ENCODE data around the gene LASP1. TPM values are rescaled to one million over a fixed set of nuclear protein-coding genes. Genes with fewer than 3 reads are reported as not detected.
A peak's percentile ranks its signal among the peaks of the same experiment; 100 is the strongest.

The LASP1 gene
- total and polyA plus RNA-seq, 2 experiments from 2014 or later, result 48.7 to 173 TPM

DNA sequence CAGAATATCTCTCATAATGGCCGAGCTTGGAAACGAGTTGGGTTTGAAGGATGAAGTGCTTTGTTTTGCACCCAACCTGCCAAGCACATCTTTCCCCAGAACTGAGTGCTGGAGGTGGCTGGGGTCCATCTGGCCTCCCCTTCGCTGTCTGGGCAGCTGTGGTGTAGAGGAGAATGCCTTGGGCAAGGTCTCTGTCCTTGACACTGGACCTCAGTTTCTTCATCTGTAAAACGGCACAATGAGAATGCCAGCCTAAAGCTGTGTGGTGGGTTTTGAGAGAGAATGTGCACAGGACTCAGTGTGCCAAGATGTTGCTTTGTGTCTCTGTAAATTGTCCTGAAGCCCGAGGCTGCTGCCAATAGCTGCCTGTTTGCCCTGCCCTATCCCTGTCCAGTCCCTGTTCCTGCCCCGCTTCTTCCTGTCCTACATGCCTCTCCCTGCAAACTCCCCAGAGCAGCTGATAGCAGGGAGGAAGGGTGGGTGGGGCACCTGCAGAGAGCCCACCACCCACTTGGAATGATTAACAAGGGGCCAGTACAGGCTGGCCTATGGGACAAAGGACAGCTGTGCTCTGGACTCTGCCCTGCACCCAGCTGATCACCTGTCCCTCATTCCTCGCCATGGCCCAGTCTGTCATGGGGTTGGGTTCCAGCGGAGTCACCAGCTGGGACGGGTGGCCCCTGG lies 15.3 kb downstream of the LASP1 start:
- H3F3A ChIP-seq (replicated peaks; ENCODE audit: low read depth), result 0 out of 2 replicates have a peak, but pooled peaks cover 3% of the 10 kb centered on the region
- H3K9me3 Mint-ChIP-seq, result no peaks in the 10 kb centered on the region
- peaks cover 64% of the 10 kb centered on the region for H3K4me1 ChIP-seq (ENCODE audit: insufficient read depth)
- no peak overlapping the region for H2AFZ ChIP-seq
- TF ChIP-seq POLR2AphosphoS5 (IDR thresholded peaks at IDR 0.05; ENCODE audit: low read depth) (no peak), JUNB (IDR thresholded peaks at IDR 0.05; ENCODE audit: unreplicated experiment) (no peak), ZNF114 (CRISPR knock-in tag; IDR thresholded peaks at IDR 0.05) (no peak), ZNF331 (CRISPR knock-in tag; IDR thresholded peaks at IDR 0.05; ENCODE audit: low read depth) (no peak), EZH2phosphoT487 (IDR thresholded peaks at IDR 0.05; ENCODE audit: unreplicated experiment) (no peak), CREB1 (CRISPR knock-in tag; IDR thresholded peaks at IDR 0.05; ENCODE audit: low read depth) (no peak), EZH2 (IDR thresholded peaks at IDR 0.05; ENCODE audit: low read depth, unreplicated experiment) (no peak), NANOG (IDR thresholded peaks at IDR 0.05; ENCODE audit: borderline replicate concordance) (no peak), STAT1 (IDR thresholded peaks at IDR 0.05; ENCODE audit: unreplicated experiment) (no peak)
- TF ChIP-seq, protein P1, sequence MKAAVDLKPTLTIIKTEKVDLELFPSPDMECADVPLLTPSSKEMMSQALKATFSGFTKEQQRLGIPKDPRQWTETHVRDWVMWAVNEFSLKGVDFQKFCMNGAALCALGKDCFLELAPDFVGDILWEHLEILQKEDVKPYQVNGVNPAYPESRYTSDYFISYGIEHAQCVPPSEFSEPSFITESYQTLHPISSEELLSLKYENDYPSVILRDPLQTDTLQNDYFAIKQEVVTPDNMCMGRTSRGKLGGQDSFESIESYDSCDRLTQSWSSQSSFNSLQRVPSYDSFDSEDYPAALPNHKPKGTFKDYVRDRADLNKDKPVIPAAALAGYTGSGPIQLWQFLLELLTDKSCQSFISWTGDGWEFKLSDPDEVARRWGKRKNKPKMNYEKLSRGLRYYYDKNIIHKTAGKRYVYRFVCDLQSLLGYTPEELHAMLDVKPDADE (IDR thresholded peaks at IDR 0.05), result no peak
- TF ChIP-seq, protein P2, sequence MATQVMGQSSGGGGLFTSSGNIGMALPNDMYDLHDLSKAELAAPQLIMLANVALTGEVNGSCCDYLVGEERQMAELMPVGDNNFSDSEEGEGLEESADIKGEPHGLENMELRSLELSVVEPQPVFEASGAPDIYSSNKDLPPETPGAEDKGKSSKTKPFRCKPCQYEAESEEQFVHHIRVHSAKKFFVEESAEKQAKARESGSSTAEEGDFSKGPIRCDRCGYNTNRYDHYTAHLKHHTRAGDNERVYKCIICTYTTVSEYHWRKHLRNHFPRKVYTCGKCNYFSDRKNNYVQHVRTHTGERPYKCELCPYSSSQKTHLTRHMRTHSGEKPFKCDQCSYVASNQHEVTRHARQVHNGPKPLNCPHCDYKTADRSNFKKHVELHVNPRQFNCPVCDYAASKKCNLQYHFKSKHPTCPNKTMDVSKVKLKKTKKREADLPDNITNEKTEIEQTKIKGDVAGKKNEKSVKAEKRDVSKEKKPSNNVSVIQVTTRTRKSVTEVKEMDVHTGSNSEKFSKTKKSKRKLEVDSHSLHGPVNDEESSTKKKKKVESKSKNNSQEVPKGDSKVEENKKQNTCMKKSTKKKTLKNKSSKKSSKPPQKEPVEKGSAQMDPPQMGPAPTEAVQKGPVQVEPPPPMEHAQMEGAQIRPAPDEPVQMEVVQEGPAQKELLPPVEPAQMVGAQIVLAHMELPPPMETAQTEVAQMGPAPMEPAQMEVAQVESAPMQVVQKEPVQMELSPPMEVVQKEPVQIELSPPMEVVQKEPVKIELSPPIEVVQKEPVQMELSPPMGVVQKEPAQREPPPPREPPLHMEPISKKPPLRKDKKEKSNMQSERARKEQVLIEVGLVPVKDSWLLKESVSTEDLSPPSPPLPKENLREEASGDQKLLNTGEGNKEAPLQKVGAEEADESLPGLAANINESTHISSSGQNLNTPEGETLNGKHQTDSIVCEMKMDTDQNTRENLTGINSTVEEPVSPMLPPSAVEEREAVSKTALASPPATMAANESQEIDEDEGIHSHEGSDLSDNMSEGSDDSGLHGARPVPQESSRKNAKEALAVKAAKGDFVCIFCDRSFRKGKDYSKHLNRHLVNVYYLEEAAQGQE (IDR thresholded peaks at IDR 0.05; ENCODE audit: unreplicated experiment), result no peak
- TF ChIP-seq, protein P3, sequence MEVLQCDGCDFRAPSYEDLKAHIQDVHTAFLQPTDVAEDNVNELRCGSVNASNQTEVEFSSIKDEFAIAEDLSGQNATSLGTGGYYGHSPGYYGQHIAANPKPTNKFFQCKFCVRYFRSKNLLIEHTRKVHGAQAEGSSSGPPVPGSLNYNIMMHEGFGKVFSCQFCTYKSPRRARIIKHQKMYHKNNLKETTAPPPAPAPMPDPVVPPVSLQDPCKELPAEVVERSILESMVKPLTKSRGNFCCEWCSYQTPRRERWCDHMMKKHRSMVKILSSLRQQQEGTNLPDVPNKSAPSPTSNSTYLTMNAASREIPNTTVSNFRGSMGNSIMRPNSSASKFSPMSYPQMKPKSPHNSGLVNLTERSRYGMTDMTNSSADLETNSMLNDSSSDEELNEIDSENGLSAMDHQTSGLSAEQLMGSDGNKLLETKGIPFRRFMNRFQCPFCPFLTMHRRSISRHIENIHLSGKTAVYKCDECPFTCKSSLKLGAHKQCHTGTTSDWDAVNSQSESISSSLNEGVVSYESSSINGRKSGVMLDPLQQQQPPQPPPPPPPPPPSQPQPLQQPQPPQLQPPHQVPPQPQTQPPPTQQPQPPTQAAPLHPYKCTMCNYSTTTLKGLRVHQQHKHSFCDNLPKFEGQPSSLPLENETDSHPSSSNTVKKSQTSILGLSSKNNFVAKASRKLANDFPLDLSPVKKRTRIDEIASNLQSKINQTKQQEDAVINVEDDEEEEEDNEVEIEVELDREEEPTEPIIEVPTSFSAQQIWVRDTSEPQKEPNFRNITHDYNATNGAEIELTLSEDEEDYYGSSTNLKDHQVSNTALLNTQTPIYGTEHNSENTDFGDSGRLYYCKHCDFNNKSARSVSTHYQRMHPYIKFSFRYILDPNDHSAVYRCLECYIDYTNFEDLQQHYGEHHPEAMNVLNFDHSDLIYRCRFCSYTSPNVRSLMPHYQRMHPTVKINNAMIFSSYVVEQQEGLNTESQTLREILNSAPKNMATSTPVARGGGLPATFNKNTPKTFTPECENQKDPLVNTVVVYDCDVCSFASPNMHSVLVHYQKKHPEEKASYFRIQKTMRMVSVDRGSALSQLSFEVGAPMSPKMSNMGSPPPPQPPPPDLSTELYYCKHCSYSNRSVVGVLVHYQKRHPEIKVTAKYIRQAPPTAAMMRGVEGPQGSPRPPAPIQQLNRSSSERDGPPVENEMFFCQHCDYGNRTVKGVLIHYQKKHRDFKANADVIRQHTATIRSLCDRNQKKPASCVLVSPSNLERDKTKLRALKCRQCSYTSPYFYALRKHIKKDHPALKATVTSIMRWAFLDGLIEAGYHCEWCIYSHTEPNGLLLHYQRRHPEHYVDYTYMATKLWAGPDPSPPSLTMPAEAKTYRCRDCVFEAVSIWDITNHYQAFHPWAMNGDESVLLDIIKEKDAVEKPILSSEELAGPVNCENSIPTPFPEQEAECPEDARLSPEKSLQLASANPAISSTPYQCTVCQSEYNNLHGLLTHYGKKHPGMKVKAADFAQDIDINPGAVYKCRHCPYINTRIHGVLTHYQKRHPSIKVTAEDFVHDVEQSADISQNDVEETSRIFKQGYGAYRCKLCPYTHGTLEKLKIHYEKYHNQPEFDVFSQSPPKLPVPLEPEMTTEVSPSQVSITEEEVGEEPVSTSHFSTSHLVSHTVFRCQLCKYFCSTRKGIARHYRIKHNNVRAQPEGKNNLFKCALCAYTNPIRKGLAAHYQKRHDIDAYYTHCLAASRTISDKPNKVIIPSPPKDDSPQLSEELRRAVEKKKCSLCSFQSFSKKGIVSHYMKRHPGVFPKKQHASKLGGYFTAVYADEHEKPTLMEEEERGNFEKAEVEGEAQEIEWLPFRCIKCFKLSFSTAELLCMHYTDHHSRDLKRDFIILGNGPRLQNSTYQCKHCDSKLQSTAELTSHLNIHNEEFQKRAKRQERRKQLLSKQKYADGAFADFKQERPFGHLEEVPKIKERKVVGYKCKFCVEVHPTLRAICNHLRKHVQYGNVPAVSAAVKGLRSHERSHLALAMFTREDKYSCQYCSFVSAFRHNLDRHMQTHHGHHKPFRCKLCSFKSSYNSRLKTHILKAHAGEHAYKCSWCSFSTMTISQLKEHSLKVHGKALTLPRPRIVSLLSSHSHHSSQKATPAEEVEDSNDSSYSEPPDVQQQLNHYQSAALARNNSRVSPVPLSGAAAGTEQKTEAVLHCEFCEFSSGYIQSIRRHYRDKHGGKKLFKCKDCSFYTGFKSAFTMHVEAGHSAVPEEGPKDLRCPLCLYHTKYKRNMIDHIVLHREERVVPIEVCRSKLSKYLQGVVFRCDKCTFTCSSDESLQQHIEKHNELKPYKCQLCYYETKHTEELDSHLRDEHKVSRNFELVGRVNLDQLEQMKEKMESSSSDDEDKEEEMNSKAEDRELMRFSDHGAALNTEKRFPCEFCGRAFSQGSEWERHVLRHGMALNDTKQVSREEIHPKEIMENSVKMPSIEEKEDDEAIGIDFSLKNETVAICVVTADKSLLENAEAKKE (CRISPR knock-in tag; IDR thresholded peaks at IDR 0.05), result no peak
- H3K4me3 Mint-ChIP-seq, result no peak overlapping the region; the same call in 2 of the 3 replicates
- peaks cover 14% of the 10 kb centered on the region; the same call in 1 of the 2 replicates for H4K20me1 ChIP-seq (replicated peaks; ENCODE audit: insufficient read depth)
- DNase-seq (ENCODE audit: low spot score) (no peak), ATAC-seq (no peak)
- peaks cover 20% of the 10 kb centered on the region for H3K27me3 Mint-ChIP-seq (ENCODE audit: insufficient read depth, low read depth, poor library complexity)
- H3K4me2 ChIP-seq, result peak overlapping the region; percentile 73
- peaks cover 92% of the 10 kb centered on the region for H3K79me2 ChIP-seq (replicated peaks; ENCODE audit: insufficient read depth)
- H3K36me3 Mint-ChIP-seq (ENCODE audit: low read depth), result peaks cover 43% of the 10 kb centered on the region
- H3K36me3 ChIP-seq (ENCODE audit: insufficient read depth), result peaks cover 4% of the 10 kb centered on the region; the same call in 1 of the 2 replicates
- H3K27me3 ChIP-seq (ENCODE audit: insufficient read depth), result no peaks in the 10 kb centered on the region
- peak overlapping the region; percentile 50; the same call in 1 of the 2 replicates for H3K27ac ChIP-seq (ENCODE audit: low read depth)
- H3K4me1 Mint-ChIP-seq, result peaks cover 69% of the 10 kb centered on the region
- H3K4me3 ChIP-seq, result peak overlapping the region; percentile 13; the same call in 1 of the 2 replicates
- H3K9me2 ChIP-seq (ENCODE audit: insufficient read depth), result no peaks in the 10 kb centered on the region
- H3K27ac Mint-ChIP-seq, result peak overlapping the region; percentile 6; the same call in 1 of the 2 replicates

All from GM23338 (cell line).